Measurements from ENCODE around the gene ITGB1.

The ITGB1 gene

DNA sequence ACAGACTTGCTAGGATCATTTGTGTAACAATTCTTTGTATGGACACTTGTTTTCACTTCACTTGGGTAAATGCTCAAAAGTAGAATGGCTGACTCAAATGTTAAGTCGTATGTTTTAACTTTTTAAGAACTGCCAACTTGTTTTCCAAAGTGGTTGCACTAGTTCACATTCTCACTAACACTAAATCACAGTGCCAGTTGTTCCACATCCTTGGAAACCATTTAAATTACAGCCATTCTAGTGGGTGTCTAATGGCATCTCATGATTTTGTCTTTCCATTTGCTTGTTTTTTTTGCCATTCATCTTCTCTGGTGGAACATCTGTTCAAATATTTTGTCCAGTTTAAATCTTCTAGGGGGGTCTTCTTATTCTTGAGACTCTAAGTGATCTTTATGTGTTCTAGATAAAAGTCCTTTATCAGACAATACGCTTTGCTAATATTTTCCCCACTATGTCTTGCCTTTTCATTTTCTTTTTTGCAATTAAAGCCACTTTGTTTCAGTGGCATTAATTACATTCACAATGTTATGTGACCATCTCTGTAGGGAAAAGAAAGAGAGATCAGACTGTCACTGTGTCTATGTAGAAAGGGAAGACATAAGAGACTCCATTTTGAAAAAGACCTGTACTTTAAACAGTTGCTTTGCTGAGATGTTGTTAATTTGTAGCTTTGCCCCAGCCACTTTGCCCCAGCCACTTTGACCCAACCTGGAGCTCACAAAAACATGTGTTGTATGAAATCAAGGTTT, 63.9 kb downstream of the ITGB1 start:
- DNase-seq (ENCODE audit: low read depth, low spot score), result no peak
- POLR2A ChIA-PET, result no interaction called here

DNA sequence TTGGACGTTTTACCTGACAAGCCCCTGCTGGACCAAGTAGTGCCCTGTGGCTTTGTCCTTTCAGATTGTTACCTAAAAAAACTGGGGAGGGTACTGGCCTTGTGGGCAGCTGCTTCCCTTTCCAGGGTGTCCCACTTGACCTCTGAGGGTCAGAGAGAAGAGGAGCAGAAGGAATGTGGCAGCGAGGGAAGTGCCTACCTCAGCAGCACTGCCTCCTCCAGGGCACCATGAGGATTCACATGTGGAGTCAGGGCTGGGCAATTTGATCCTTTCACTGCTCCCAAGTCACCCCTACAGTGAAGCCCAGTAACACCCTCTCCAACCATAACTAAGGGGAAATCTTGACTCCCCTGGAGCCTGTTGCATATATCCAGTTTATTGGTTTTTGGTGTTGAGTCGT, 64.6 kb downstream of the ITGB1 start:
- CTCF ChIA-PET, result interaction anchor here (0.8 to 1.8 kb wide), 2 partner anchors 98 to 116 kb away, joined by 3 to 7 read pairs; no protein-coding TSS in a partner anchor
- POLR2A ChIA-PET, result no interaction called here
- DNase-seq (ENCODE audit: low read depth, low spot score), result no peak
- TF ChIP-seq, protein P1, sequence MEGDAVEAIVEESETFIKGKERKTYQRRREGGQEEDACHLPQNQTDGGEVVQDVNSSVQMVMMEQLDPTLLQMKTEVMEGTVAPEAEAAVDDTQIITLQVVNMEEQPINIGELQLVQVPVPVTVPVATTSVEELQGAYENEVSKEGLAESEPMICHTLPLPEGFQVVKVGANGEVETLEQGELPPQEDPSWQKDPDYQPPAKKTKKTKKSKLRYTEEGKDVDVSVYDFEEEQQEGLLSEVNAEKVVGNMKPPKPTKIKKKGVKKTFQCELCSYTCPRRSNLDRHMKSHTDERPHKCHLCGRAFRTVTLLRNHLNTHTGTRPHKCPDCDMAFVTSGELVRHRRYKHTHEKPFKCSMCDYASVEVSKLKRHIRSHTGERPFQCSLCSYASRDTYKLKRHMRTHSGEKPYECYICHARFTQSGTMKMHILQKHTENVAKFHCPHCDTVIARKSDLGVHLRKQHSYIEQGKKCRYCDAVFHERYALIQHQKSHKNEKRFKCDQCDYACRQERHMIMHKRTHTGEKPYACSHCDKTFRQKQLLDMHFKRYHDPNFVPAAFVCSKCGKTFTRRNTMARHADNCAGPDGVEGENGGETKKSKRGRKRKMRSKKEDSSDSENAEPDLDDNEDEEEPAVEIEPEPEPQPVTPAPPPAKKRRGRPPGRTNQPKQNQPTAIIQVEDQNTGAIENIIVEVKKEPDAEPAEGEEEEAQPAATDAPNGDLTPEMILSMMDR (IDR thresholded peaks at IDR 0.05; ENCODE audit: insufficient read depth, low read length, missing control alignments), result no peak
- no peak overlapping the region for H3K4me3 ChIP-seq (ENCODE audit: low read depth, low read length)

More for the DNA sequence above, 63.9 kb downstream of the ITGB1 start:
- TF ChIP-seq, protein P1 (IDR thresholded peaks at IDR 0.05; ENCODE audit: insufficient read depth, low read length, missing control alignments), result no peak
- CTCF ChIA-PET, result interaction anchor here (0.8 to 1.8 kb wide), 2 partner anchors 98 to 115 kb away, joined by 3 to 7 read pairs; no protein-coding TSS in a partner anchor
- H3K4me3 ChIP-seq (ENCODE audit: low read depth, low read length), result no peak overlapping the region

DNA sequence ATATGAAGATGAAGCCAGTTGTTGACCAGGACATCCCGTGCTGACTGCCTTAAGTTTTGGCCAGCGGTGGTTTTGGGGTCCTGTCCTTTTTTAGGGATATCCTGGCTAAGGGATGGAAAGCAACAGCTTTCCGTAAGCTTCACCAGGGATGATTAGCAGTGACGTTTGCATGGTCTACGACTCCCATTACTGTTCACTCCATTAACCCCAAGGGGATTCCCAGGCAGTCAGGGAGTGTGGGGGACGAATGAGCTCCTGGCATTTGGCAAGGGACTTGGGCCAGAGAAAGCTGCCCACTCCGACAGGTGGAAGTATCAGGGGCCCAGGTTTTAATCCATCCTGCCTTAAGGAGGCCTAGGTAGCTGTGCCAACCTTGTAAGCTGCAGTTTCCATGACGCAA, 66.8 kb downstream of the ITGB1 start:
- H3K4me3 ChIP-seq (ENCODE audit: low read depth, low read length), result no peak overlapping the region
- POLR2A ChIA-PET, result no interaction called here
- TF ChIP-seq, protein P1 (IDR thresholded peaks at IDR 0.05; ENCODE audit: insufficient read depth, low read length, missing control alignments), result no peak
- CTCF ChIA-PET, result no interaction called here
- DNase-seq (ENCODE audit: low read depth, low spot score), result no peak

DNA sequence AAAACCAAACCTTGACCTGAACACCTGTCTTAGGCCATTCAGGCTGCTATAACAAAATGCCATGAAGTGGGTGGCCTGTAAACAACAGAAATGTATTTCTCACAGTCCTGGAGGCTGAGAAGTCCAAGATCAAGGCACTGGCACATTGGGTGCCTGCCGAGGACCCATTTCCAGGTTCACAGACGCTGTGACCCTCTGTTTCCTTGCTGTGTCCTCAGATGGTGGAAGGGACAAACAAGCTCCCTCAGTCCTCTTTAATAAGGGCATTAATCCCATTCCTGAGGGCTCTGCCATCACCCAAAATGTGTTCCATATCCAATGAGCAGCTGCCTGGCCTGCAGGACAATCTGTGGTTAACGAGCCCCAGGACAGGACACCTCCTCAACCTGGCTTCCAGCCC, 67.6 kb downstream of the ITGB1 start:
- ChIA-PET POLR2A (no interaction called here), CTCF (no interaction called here)
- H3K4me3 ChIP-seq (ENCODE audit: low read depth, low read length), result no peak overlapping the region
- TF ChIP-seq, protein P1 (IDR thresholded peaks at IDR 0.05; ENCODE audit: insufficient read depth, low read length, missing control alignments), result no peak
- no peak for DNase-seq (ENCODE audit: low read depth, low spot score)

DNA sequence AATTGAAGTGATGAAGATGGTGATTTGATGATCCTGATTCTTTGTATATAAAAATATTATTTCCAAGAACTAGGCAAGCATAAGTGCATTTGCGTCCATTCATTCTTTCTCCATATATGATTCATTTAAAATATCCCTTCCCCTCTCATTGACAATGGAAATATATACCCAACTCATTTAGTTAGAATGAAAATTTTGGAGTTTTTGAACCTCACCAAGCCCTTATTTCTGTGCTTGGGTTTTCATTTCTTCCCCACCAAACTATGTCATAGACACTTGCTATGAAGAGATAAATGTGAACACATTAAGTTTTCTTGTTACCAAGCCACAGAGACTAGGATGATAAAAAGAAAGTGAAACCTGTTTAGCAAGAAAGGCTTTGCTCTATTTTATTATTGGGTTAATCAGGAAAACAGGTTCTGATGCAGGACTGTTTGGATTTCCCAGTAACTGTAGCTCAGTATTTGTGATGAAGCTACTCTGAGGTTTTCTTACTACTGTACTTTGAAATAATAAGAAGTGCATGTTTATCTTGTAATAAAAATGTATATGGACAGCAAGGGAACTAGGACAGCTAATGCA, 68.3 kb downstream of the ITGB1 start:
- no peak for DNase-seq (ENCODE audit: low read depth, low spot score)
- ChIA-PET CTCF (no interaction called here), POLR2A (no interaction called here)
- TF ChIP-seq, protein P1 (IDR thresholded peaks at IDR 0.05; ENCODE audit: insufficient read depth, low read length, missing control alignments), result no peak
- no peak overlapping the region for H3K4me3 ChIP-seq (ENCODE audit: low read depth, low read length)

DNA sequence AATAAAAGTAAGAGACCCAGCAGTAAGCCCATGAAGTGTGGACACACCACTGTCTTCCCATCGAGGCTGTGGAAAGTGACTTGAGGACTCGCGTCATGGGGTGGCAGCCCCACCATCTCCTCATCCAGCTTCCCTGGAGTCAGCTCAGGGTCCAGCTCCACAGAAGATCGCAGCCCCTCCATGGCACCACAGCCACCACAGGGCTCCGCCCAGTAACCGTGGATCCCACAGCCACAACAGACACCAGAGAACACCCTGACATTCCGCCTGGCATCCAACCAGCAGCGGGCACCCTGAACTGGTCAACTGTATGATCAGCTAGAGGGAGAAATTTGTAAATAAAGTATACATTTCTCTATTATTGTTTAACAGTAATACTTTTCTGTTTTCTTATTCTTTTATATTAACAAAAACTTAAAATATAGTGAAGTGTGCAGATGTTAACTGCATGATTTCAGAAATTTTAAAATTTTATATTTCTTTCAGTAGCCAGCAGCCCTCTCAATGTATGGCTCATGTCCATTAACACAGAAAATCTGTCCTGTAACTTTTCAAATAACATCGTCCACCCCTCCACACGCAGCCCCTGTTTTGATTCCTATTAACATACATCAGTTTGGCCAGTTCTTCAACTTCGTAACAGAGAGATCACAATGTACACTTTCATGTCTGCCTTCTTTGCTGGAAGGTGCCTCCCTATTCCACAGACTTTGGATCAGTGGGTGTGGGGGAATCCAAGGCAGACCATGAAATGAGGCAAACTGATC, 69.7 kb downstream of the ITGB1 start:
- ChIA-PET CTCF (interaction anchor here (1.6 kb wide), 1 partner anchor 121 kb away, joined by 6 read pairs; no protein-coding TSS in a partner anchor), POLR2A (no interaction called here)
- TF ChIP-seq, protein P1 (IDR thresholded peaks at IDR 0.05; ENCODE audit: insufficient read depth, low read length, missing control alignments), result no peak
- DNase-seq (ENCODE audit: low read depth, low spot score), result no peak
- H3K4me3 ChIP-seq (ENCODE audit: low read depth, low read length), result no peak overlapping the region

All from AG04449 (cell line).